Stimulated activated CD8-positive, alpha-beta memory T cell treated with anti-CD3 and anti-CD28 coated beads, Interleukin-2, amount 100 ng/mL, for 1 hour (primary cell): ENCODE measurements around the gene AMBN.

Experiments used
- DNase-seq, 2 donors: peaks; one replicate each; pipeline ENCODE4 v3.0.0-alpha.2; 2020; ENCODE audit warnings: low read depth in 2 of 2

The AMBN gene, protein sequence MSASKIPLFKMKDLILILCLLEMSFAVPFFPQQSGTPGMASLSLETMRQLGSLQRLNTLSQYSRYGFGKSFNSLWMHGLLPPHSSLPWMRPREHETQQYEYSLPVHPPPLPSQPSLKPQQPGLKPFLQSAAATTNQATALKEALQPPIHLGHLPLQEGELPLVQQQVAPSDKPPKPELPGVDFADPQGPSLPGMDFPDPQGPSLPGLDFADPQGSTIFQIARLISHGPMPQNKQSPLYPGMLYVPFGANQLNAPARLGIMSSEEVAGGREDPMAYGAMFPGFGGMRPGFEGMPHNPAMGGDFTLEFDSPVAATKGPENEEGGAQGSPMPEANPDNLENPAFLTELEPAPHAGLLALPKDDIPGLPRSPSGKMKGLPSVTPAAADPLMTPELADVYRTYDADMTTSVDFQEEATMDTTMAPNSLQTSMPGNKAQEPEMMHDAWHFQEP

DNA sequence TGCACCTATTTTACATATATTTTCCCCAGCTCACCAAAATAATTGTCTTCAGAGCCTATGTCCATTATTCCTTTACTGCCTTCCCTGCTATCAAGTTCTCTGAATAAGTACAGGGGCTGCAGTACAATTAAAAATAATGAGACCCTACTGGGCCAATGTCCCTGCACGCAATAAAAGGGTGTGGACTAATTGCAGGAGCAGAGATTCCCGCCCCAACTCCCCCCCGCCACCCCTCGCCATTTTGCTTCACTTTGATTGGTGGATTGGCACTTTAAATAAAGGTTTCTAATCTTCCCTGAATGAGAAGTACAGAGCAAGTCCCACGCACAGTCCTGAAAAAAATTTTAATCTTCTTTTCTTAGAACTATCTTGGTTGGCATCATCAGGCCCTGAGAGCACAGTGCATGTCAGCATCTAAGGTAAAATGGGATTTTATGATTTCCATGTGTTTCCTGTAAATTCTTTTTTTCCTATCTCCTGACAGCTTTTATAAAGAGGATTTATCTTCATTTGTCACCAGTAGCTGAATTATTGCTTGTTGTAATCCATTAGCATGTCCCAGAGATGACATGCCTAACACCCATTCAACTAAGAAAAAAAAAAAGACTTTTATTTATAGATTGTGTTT, at the start of gene AMBN:
Gene AMBN (plus strand): TSS at position 302 of the 628 bp plus-strand sequence. CDS start 103 bp downstream, at position 405.
- DNase-seq = no peak

DNA sequence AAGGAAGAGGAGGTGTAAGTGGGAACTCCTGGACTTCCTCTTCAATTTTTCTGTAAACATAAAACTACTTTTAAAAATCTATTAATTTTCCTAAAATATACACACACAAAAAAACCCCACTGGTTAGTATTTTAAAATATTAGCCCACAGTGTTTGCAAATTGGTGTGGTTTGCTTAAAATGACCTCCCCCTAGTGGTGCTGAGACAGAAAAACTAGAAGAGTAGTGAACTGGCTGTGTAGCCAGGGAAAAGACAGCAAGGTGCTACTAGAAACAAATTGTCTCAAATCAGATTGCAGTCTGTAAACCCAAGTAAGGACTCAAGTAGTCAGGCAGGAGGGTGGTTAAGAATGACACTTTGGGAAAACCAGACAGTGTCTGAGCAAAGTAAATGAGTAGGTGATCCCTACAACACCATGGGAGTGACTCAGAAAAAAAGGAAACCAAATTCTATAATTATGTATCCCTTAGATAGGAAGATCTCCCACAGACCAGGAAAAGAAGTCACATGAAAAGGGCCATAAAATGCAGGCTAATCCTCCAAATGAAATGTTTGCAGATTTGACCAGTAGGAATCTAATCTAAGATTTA, 47.7 kb upstream of the AMBN start:
- DNase-seq = no peak

DNA sequence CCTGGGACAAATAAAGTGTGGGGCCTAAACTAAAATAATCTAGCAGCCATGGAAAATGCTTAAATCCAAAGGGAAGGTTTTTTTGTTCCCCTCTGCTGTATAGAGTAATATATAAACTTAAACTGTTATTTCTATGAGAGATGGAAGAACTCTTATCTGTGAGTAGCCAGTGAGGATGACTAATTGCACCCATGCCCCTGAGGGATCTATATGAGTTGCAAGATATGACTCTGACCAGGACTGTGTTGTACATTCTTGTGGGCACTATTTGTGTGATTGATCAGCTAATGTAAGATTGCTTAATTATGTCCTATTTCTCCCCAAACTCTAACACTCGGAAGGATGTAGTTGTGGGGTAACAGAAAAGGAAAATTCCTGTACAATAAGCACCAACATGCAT, 35.2 kb upstream of the AMBN start:
- no peak for DNase-seq

DNA sequence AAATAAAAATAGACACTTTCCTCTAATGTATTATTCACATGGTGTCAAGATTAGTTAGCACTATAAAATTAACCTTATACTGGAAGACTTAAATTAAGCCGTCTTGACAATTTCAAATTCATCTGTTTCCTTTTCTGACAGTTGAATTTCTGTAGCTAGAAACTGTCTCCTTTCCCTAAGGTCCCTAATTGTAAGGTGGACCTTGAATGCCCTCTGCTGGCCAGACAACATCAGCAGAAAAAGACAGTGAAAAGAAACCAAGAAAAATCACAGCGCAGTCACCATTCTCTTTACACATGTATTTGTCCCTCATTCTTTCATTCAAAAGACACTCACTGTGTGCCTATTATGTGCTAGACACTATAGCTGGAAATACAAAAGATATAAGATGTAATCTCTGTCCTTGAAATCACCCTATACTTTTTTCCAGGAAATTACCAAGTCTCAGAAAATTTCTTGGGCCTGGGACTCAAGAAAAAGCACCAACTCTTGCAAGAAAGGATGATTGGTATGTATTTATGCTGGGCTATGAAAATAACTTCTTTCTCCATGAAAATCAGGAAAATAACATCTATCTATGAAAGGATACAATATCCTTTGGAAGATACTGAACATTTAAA, 32.7 kb upstream of the AMBN start:
- DNase-seq = peak in 1 of 2 donors; percentile 2

DNA sequence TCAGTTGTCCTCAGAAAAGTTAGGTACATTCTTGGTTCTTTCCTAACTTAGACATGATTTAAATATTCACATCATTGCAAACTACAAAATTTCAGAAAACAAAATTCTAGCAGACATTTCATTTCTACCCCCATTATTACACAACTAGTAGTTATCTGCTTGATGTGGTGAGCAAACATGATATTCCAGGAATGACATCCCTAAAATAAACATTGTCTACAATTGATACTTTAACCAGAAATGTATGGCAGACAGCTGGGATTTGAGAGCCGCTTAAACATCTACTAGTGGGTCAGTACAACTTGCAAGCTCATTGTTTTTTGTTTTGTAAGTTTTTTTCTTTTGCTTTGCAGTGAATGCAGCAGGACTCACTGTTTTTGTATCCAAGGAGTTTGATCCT, 32.1 kb upstream of the AMBN start:
- no peak for DNase-seq

DNA sequence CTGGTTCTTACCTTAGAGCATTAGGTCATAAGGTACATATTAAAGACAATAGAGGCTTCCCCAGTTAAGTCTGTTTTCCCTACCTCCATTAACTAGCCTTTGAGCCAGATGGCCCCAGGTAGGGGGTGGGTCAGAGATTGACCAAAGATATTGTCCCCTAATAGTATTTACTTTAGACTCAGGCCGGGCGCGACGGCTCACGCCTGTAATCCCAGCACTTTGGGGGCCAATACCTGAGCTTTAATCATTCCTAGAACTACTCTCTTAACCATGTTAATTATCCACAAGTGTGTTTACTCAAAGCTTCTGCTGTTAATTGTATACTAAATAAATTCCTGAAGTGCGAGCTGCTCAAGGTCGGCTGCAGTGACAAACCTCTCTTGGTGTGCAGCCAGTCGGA, 28.0 kb upstream of the AMBN start:
- DNase-seq = no peak

DNA sequence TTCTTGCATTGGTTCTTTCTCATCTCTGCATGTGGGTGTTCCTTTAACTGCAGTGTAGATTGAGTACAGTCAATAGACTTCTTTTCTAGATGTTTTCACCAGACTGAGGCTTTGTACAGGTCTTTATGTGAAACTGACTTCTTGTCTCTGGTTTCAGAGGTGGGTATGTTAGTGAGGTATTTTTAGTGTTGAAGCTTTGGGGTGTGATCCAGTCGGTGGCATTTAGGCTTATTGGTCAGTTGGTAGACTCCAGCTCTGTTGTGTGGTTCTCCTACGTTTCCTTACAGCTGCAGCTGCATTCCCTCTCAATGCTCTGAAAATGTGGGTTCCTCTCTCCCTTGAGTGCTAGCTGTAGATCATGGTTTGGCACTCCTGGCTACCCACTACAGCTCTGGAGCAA, 21.3 kb upstream of the AMBN start:
- no peak for DNase-seq

DNA sequence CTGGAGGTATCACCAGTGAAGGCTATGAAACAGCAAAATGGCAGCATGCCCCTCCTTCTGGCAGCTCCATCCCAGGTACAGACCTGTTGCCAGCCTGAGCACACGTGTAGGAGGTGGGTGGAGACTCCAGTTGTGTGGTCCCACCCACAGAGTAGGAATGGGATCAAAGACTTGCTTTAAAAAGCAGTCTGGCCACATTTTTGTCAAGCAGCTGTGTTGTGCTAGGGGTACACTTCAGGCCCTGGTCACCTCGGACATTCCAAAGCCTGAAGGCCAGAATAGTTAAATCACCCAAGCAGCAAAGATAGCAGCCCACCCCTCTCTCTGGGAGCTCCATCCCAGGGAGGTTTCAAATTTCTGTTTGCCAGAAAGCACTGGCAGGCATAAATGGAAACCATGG, 20.3 kb upstream of the AMBN start:
- DNase-seq = no peak

DNA sequence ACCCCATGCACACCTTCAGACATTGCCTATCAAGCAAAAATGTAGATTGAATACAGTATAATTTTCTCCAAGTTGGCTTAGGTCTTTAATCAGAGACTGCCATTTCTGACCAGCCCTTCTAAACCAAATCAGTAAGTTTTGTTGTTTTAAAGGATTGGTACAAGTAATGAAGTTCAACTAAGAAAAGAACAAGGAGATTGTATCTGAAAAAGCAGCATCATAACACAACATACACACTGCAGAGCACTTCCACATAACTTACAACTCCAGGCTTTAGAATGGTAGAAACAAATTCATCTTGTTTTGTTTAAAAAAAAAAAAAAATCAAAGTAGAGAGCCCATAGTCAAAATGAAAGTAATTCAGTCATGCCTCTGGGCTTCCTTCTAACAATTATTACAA, 16.1 kb upstream of the AMBN start:
- no peak for DNase-seq

DNA sequence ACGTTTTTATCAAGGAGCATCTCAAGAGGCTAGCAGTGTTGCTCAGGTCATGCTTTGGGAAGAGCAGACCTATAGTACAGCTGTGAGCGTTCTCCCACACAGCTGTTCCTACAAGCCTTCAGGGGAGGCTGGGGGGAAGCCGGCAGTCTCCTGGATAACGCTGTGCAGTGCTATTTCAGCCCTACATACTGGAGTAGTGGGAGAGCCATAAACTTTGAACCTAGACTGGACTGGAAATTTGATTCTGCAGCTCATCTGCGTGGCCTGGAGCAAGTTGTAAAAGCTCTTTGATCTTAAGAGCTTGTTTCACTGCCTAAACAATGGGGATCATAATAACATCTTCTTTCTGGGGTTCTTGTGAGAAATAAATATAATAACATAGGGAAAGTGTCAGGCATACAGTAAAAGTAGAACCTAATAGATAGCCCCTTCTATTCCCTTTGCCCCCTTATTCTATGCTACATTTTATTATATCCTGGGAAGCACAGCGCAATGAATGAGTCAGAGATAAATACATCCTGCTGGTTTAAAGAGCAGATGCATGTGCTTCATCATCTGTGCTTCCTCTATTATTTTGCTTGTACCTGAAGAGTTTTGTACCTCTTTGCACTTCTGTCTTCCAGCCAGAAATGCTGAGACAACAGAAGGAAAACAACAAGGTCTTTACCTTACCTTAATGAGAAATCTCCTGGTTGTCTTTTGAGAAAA, 14.7 kb upstream of the AMBN start:
- no peak for DNase-seq

DNA sequence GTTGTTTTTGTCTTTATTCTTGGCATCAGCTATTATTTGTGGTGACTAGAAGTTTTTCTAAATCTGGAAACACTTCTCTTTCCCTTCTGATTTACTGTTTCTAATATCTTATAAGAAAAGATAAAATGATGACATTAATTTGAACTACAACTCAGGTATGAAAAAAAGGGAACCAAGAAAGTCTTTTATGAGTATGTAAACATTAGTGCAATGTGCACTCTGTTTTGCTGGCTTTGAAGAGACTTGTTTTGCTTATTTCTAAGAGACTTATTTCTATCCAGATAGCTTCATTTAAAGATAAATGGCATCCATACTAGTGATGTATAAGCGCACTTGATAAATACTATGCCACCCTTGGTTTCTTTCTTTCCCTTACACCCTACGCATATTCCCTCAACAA, 10.1 kb upstream of the AMBN start:
- DNase-seq = no peak

DNA sequence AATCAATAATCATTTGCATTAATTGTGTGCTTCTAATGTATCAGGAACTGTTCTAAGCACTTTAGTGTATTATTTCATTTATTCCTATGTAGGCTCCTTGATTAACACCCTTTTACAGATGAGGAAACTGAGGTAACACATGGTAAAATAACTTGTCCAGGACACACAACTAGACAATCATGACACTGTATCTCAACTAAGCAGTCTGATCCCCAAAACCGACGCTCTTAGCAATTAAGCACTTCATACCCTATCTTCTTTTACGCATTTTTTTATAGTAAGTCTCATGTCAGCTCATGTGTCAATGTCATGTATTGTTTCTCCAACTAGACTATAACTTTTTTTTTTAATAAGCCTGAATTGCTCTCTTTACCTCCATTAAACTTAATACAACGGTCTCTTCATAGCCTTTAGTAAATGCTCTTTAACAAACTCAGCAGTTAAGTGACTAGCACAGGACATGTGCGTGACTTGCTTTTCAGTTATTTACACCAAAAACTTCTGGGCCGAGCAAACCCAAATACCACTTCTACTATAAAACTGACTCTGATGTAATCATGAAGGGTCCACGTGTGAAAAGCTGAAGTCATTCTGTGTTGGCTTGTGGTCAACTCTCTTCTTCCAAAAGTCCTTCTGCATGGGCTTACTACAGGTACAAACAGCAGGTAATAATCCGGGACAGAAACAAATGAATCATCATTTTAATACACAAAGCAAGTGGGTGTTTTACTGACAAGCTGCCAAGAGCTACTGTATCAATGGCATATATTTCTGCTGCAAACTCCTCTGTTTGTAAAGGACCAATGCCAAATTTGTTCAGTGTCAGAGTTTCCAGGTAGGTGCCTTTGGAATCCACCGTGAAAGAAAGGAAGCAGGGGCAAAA, 7.9 kb upstream of the AMBN start:
- no peak for DNase-seq

DNA sequence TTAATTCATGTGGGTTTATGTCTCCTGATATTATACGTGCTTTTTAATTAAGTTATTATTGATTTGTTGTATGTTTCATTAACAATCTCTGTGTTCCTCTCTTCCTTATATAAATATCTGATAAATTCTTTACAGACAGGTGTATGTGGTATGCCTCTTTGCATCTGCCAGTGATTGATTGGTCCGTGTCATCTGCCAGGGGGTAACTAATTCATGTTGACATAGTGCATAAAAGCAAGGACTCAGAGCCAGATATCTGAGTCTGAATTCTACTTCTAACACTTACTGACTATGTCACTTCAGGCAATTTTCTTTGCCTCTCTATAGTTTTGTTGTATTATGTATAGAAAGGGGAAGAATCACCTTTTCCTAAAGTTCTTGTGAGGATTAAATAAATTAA, 5.2 kb upstream of the AMBN start:
- no peak for DNase-seq

DNA sequence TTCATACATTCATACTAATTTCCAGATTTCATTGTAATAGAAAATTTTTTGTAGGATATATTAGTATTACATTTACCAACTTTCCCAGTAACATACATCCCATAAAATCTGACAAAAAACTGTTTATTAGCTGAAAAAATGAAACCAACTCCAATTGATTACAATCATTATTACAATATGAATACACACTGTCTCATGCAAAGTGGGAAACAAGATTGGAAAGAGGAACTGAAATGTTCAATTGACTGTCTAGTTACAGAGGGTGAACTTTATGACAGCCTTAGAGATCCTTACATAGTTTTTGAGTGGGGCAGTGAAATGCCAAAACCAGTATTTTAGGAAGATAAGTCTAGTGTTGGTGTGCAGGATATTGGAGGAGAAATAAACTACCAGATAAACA, 2.3 kb upstream of the AMBN start:
- DNase-seq = no peak

DNA sequence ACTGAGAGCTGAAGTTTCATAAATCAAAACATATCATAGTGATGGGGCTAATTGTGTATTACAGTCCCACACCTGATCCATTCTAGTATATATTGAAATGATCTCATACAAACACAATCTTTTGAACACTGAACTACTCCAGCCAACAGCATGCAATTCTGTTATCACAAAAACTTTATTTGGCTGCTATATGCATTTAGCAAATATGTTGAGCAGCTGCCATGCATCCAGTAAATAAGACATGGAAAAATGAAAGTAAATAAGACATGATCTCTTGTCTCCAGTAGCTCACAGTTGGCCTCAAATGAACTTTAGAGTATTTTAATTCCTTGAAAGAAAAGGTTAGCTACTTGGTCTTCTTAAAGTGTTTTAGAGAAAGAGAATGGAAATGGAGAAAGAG, 2.1 kb downstream of the AMBN start:
- DNase-seq = no peak

DNA sequence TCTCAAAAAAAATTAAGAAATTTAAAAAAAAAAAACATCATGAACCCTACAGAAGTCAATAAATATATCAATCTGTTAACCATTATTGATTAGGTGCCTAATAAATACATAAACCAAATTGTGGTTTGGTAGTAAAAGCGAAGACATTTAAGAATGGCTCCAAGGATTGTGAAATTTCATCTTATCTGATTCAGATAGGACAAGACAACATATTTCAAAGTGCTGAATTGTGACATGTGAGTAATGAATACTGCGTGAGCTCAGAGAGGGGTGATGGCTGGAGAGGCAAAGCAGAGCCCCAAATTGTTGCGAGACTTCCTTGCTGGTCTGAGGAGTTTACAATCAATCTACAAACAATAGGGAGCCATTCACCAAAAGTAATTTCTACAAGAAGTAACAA, 8.2 kb downstream of the AMBN start:
- no peak for DNase-seq

DNA sequence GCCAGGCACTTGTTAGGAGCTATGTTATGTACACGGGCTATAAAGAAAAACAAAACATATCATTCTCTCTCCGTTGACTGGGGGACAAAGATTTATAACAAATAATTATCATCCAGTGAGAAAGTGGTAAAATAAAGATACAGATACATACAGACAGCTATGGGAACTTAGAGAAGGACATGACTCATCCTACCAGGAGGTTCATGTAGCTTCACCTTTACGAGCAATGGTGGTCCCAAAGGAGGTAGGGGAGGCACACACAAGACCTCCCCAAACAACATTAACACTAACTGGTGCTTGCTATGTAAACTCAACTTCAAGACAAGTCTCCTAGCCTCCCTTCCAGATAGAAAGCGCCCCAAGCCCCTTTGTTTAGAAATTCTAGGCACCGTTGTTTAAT, 8.9 kb downstream of the AMBN start:
- DNase-seq = no peak

DNA sequence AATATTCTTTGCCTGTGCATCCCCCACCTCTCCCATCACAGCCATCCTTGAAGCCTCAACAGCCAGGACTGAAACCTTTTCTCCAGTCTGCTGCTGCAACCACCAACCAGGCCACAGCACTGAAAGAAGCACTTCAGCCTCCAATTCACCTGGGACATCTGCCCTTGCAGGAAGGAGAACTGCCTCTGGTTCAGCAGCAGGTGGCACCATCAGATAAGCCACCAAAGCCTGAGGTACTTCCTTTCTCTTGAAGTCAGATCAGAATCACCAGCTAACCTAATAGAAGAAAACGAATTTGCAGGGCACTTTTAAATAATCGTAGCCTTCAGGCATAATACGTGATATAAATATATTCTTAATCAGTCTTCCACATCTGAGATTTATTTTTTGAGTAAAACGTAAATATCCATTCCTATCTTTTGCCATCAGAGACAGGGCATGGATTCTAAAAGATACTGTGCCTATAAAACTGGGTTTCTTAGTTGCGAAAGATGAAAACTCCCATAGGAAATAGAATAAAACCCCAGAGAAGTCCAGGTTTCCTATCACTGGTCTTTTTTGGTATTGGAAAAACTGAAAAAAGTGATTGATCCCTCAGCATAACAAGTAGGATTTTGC, 9.5 kb downstream of the AMBN start:
- DNase-seq = peak; percentile 27 to 35

DNA sequence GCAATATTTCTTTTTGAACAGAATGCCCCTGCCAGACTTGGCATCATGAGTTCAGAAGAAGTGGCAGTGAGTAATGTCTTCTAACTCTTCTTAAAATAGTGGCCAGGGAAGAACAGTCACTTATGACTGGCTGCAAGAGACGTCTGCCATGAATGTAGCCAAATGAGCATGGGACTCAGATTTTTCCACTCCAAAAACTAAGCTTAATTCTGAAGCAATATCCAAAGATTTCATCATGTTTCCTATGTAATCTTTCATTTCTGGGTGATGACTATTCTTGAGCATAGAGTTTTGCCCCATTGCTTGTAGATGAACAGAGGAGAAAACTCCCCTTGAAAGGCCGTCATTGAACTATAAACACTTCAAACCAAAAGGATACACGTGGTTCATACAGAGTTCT, 11.8 kb downstream of the AMBN start:
- DNase-seq = no peak

DNA sequence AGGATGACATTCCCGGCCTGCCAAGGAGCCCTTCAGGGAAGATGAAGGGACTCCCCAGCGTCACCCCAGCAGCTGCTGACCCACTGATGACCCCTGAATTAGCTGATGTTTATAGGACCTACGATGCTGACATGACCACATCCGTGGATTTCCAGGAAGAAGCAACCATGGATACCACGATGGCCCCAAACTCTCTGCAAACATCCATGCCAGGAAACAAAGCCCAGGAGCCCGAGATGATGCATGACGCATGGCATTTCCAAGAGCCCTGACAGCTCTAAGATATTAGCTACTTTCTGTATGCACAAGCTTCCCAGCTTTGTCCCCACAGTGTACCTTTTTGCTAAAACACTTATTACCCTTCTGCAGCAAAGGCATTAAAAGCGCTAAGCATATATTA, 14.4 kb downstream of the AMBN start:
- DNase-seq = no peak
